NT2/D1 (cell line): ENCODE measurements around the gene LIN52.
A peak's percentile ranks its signal among the peaks of the same experiment; 100 is the strongest.

Experiments used
- DNase-seq: peaks from one replicate; pipeline ENCODE4 v3.0.0-alpha.2; 2011; ENCODE audit warnings: low read depth, low spot score
- H3K27me3 ChIP-seq: 2 replicates; pipeline ENCODE4 v1.6.0; 2011; ENCODE audit warnings: mild to moderate bottlenecking; ENCODE audit not compliant: insufficient read length, insufficient read depth
- H3K36me3 ChIP-seq: 2 replicates; pipeline ENCODE4 v1.6.1; 2011; ENCODE audit warnings: mild to moderate bottlenecking, low read length, mixed read lengths; ENCODE audit not compliant: insufficient read depth, insufficient read length
- H3K4me1 ChIP-seq: 2 replicates; pipeline ENCODE4 v1.5.1; 2011; ENCODE audit not compliant: insufficient read depth, insufficient read length
- H3K4me3 ChIP-seq: 2 replicates; pipeline ENCODE4 v1.5.1; 2011; ENCODE audit warnings: low read depth; ENCODE audit not compliant: insufficient read length
- H3K9ac ChIP-seq: 2 replicates; pipeline ENCODE4 v1.6.0; 2011; ENCODE audit warnings: low read depth; ENCODE audit not compliant: insufficient read length
- H3K9me3 ChIP-seq: 2 replicates; pipeline ENCODE4 v1.5.1; 2011; ENCODE audit warnings: mild to moderate bottlenecking, low read length; ENCODE audit not compliant: insufficient read depth
- SUZ12 ChIP-seq: IDR thresholded peaks from 2 replicates; pipeline ENCODE4 v1.6.1; 2011; ENCODE audit not compliant: insufficient read length, insufficient read depth; ENCODE audit errors: extremely low read depth
- YY1 ChIP-seq: IDR thresholded peaks from 2 replicates; pipeline ENCODE4 v1.6.1; 2011; ENCODE audit not compliant: insufficient read length, insufficient read depth
- ZNF274 ChIP-seq: IDR thresholded peaks from 2 replicates; pipeline ENCODE4 v1.6.1; 2011; ENCODE audit warnings: mild to moderate bottlenecking, low read depth, low read length

The LIN52 gene, protein sequence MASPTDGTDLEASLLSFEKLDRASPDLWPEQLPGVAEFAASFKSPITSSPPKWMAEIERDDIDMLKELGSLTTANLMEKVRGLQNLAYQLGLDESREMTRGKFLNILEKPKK

DNA sequence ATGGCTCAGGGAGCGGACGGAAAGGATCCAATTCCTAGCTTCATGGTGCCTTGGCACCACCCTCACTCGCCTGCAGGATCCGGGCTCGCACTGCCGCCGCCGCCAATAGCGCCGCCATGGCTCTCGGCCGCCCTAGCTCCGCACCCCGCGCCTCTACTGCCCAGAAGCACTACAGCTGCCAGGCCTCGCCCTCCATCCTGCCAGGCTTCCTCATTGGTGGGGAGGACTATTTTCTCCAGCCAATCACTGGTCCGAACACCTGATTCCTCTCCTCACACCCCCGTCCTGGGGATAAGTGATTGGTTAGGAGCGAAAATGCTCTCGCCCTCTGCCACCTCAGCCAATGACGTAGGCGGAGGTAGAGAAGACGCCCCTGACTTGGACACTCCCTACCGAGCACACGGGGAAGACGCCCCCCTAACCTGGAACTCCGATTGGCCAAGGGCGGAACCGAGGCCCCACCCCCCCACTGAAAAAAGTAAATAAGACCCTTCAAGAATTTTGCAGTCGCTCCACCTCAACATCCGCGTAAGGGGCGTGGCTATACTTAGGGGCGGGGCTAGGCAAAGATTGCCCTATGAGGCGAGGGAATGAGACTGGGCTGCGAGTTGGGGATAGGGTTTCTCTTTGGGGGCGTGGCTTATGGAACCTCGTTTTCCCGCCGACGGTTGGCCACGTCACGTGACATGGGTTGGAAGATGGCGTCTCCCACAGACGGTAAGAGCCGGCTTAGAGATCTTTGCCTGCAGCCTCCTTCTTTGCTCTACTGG is at the start of gene LIN52, which contains the start of gene ALDH6A1:
Gene LIN52, plus strand, starts transcription at position 680 of the 770 bp plus-strand sequence. Its CDS starts 19 bp downstream, at position 699.
Gene ALDH6A1, minus strand, starts transcription at position 177 of the 770 bp plus-strand sequence. Its CDS starts 59 bp downstream, at position 118.
- TF ChIP-seq SUZ12 (no peak), YY1 (peak; percentile 69)
- no peaks in the 10 kb centered on the region for H3K4me1 ChIP-seq
- no peaks in the 10 kb centered on the region for H3K9me3 ChIP-seq
- H3K27me3 ChIP-seq = no peaks in the 10 kb centered on the region
- H3K9ac ChIP-seq = peak within 1 kb of the TSS; percentile 87
- DNase-seq = peak; percentile 98
- H3K36me3 ChIP-seq = no peaks in the 10 kb centered on the region
- H3K4me3 ChIP-seq = peak within 1 kb of the TSS; percentile 82

DNA sequence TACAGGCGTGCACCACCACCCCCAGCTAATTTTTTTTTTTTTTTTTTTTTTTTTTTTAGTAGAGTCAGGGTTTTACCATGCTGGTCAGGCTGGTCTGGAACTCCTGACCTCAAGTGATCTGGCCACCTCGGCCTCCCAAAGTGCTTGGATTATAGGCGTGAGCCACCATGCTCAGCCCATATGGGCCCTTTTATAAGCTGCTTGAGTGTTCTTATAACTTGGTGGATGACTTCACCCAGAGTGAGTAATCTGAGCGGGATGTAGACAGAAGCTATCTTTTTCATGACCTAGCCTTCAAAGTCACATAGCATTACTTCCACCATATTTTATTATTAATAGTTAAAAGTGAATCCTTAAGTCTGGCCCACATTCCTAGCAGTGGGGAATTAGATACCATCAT is 49.2 kb upstream of the LIN52 start:
- no peak overlapping the region for H3K4me3 ChIP-seq
- H3K9ac ChIP-seq = no peak overlapping the region
- no peaks in the 10 kb centered on the region for H3K9me3 ChIP-seq
- TF ChIP-seq YY1 = no peak
- DNase-seq = no peak
- no peaks in the 10 kb centered on the region for H3K4me1 ChIP-seq
- H3K36me3 ChIP-seq = no peaks in the 10 kb centered on the region
- H3K27me3 ChIP-seq = no peaks in the 10 kb centered on the region

DNA sequence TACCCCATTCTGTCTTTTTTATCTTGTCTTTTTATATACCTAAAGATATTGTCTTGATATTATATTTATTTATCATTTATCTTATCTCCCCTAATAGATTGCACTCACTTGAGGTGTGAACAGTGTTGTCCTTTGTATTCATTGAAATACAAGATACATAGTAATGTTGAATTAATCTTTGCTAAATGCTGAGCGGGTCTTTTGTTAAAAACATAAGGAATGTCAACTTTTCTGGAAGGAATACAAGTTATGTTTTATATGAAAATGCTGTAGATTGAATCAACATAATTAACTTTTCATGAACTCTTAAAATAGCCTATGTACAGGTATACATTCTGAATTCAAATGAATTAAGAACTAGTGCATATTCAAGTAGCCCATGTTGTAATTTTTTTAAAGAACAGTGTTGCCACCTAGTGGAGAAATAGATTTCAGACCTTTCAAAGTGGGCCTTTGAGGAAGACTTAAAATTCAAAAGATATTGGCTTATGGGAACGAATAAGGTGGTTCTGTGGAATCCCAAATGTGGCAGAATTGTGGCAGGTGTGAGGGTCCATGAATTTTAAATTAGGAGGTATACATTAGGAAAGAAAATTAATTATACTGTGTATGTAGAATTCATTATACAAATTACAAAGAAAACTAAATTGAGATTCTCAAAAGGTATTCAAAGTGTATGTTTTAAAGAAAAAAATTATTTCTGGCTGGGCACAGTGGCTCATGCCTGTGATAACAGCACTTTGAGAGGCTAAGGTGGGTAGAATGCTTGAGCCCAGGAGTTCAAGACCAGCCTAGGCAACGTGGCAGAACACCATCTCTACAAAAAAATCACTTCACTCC is 46.5 kb upstream of the LIN52 start:
- Histone ChIP-seq H3K9ac (no peak overlapping the region), H3K4me3 (no peak overlapping the region), H3K9me3 (no peaks in the 10 kb centered on the region), H3K4me1 (no peaks in the 10 kb centered on the region), H3K36me3 (no peaks in the 10 kb centered on the region), H3K27me3 (no peaks in the 10 kb centered on the region)
- TF ChIP-seq YY1 (no peak), SUZ12 (no peak), ZNF274 (no peak)
- peak; percentile 8 for DNase-seq

DNA sequence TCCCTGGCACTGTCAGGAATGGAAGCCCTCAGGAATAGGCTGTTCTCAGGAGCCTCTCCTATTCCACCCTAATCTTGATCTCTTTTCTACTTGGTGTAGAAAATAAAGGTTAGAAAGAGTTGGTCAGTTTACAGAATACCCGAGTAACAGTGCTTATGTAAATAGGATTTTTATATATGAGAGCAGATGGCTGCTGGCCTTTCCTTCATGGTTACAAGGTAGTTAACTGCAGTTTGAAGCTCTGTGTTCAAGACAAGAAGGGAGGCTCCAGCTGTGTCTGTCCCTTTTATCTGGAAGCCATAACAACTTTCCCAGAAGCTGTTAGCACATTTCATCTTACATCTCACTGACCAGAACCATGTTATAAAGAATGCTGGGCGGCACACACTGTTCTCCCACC is 42.5 kb upstream of the LIN52 start:
- no peaks in the 10 kb centered on the region for H3K9me3 ChIP-seq
- H3K4me1 ChIP-seq = no peaks in the 10 kb centered on the region
- no peak overlapping the region for H3K9ac ChIP-seq
- H3K36me3 ChIP-seq = no peaks in the 10 kb centered on the region
- no peaks in the 10 kb centered on the region for H3K27me3 ChIP-seq
- no peak overlapping the region for H3K4me3 ChIP-seq
- TF ChIP-seq SUZ12 = no peak
- TF ChIP-seq YY1 = no peak
- TF ChIP-seq ZNF274 = no peak
- no peak for DNase-seq

- Histone ChIP-seq H3K9me3 (no peaks in the 10 kb centered on the region), H3K9ac (no peak overlapping the region), H3K27me3 (no peaks in the 10 kb centered on the region), H3K4me1 (no peaks in the 10 kb centered on the region), H3K36me3 (no peaks in the 10 kb centered on the region), H3K4me3 (no peak overlapping the region)
- no peak for DNase-seq
- TF ChIP-seq SUZ12 (no peak), YY1 (no peak), ZNF274 (no peak)
Observed at GRCh38 chr14:74045522-74045921, 39.2 kb upstream of the LIN52 start.

DNA sequence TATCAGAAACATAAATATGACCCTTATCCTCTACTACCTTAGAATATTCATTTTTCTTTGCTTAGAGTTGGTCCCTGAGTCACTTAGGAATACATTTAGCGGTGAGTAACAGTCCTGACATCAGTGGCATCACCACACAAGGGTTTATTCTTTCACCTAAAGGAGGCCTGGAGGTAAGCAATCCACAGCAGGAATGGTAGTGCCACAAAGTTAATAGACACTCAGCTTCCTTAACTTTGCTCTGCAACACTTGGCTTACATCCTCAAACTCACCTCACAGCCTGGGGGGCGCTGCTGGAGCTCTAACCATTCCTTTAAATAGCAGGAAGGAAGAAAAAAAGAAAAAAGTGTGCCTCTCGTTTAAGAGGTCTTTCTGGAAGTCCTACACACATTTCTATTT is 36.5 kb upstream of the LIN52 start:
- DNase-seq = peak; percentile 22
- no peaks in the 10 kb centered on the region for H3K9me3 ChIP-seq
- TF ChIP-seq SUZ12 (no peak), ZNF274 (no peak), YY1 (no peak)

More for the DNA sequence above, 36.5 kb upstream of the LIN52 start:
- no peaks in the 10 kb centered on the region for H3K4me1 ChIP-seq
- H3K9ac ChIP-seq = no peak overlapping the region
- no peaks in the 10 kb centered on the region for H3K36me3 ChIP-seq
- no peak overlapping the region for H3K4me3 ChIP-seq
- H3K27me3 ChIP-seq = no peaks in the 10 kb centered on the region
